HG03571 (cell line): ENCODE data around the gene TRIP13.
"Not testable (repeated sequence)": the region's sequence is repeated elsewhere in the genome, so short reads cannot be mapped to it uniquely, and the experiment has no call there.

Source experiments
- ATAC-seq: cut with Tn5 transposase; IDR thresholded peaks from one replicate; pipeline ENCODE4 v1.9.1; 2021; ENCODE audit not compliant: unreplicated experiment

Gene TRIP13

GRCh38 chr5:889075-889710 is 3.5 kb upstream of the TRIP13 start:
- no peak for ATAC-seq

GRCh38 chr5:891117-891836 is 1.4 kb upstream of the TRIP13 start:
- no peak for ATAC-seq

DNA sequence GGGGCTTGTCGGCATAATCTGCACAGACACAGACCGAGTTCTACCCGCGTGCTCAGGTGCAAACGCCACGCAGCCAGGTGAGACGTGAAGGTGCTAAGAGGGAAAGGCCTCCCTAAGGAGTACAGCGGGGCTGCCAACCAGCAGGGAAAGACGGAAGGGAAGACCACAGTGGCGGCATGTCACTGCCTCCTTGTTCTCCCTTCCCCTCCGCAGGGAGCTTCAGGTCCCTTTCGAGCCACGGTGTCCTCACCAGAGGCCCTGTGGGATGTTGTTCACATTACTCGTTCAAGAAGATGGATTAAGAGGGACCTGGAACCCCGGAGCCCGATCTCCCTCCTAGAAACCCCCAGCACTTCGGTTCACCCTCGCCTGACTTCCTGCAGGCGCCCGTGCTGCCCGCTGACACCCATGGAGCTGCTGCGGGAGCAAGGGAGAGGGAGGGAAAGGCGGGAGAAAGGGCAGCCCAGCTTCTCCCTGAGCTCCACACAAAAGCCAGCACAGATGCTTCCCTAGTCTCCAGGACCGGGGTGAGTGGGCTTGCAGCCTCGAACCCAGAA is 769 bp upstream of the TRIP13 start:
- ATAC-seq, result no peak

GRCh38 chr5:893137-893506 is 438 bp downstream of the TRIP13 start:
- ATAC-seq, result peak; percentile 12

DNA sequence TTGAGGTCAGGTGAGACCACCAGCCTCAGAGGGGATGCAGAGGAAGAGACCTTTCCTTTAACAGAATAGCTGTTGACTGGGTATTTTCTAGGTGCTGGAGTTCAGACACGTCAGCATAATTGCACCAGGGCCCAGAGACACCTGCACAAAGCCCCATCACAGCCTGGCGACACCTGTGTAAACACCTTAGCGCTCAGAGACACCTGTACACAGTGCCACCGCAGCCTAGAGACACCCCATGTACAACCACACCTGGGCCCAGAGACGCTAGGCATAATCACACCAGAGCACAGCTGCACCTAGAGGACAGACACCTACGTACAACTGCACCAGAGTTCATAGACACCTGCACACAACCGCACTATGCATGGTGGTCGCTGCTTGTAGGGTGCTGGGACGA is 1.0 kb downstream of the TRIP13 start:
- no peak for ATAC-seq

DNA sequence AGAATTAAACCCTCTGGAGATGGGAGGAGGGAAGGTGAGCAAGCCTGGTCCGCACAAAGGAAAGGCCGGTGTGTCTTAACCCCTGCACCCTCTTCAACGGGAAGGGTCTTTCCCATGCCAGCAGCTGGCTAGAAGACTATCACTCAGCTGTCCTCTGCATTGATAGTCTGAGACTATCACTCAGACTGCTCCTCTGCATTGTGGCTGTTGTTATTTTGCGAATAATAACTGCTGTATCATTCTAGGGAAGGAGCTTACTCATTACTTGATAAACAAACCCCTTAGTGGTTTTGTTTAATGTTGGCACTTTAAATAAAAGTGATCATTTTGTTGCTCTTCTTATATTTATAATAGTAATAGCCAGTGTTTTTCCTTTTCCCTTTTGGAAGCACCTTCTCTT is 8.1 kb downstream of the TRIP13 start:
- no peak for ATAC-seq

GRCh38 chr5:902129-902916 is 9.6 kb downstream of the TRIP13 start:
- no peak for ATAC-seq

DNA sequence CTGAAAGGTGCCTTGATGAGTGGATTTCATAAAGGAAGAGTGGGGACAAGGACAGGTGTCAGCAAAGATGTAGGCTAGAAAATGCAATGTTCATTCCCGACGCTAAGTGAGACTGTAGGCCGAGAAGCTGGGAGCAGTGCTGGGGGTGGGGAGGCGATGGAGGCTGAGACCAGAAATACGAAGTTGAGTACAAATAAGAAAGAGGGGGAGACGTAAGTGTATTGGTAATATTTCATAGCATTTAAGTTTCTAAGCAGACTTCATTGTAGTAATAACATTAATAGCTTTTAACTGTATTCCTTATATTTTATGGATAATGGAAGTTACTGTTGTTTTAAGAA is 11.0 kb downstream of the TRIP13 start:
- no peak for ATAC-seq

DNA sequence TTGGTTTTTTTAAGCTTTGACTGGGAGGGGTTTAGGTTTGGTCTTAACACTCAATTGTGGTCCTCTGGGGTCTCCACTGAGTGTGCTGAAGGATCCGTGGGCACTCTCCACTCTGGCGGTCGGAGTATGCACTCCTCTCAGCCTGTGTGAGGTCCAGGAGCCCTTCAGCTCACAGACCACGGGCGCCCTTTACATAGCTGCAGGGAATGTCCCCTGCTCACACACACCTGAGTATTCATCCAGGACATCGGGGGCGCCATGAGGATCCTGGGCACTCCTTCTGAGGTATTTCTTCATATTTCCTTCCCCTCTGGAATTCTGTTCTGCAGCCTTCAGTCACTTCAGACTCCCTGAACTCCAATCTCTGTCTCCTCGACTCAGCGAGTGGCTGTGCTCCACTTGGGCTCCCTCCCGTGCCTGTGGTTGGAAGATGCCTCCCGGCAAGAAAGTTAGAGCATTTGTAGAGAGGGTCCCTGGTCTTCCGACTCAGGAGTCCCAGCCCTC is 12.5 kb downstream of the TRIP13 start:
- ATAC-seq, result no peak

DNA sequence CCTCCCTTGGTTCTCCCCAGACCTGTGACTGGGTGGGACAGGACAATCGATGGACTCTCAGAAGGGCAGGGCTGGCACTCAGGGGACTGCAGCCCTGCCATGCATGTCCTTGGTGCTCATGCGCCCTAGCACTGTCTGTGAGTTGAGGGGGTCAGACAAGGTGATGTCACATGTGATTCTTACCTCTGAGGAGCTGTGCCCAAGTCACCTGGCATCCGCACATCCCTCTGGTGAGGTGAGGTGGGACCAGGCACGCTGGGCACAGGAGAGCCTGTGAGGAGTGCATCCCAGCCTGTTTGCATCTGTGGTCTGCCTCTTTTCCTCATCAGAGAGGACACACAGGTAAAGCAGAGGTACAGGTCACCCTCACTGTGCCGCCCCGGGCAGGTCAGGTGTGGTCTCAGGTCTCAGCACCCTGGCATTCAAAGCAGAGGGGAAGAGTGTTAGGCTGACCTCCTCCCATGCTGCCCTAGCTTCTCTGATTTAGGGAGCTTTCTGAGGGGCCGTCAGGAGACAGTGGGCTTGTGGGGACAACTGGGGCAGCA is 14.8 kb downstream of the TRIP13 start:
- no peak for ATAC-seq

GRCh38 chr5:908172-908571 is 15.5 kb downstream of the TRIP13 start:
- no peak for ATAC-seq

DNA sequence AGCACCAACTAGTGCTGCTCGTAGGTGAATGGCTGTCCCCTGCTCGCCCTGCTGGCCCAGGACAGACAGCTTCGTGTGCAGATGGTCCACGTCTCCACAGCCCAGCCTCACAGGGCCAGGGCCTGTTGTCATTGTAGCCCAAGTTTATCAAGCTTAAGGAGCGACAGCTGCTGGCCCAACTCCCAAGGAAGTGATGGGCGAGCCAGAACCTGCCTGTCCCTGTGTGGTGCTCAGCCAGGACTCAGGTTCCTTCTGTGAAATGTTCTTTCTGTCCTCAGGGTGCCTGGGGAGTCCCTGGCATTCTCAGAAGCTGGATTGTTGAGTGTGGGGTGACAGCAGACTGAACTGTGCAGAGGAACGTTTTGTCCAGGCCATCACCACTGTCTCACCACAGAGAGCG is 16.4 kb downstream of the TRIP13 start:
- no peak for ATAC-seq

GRCh38 chr5:909994-910768 is 17.5 kb downstream of the TRIP13 start:
- ATAC-seq, result no peak

DNA sequence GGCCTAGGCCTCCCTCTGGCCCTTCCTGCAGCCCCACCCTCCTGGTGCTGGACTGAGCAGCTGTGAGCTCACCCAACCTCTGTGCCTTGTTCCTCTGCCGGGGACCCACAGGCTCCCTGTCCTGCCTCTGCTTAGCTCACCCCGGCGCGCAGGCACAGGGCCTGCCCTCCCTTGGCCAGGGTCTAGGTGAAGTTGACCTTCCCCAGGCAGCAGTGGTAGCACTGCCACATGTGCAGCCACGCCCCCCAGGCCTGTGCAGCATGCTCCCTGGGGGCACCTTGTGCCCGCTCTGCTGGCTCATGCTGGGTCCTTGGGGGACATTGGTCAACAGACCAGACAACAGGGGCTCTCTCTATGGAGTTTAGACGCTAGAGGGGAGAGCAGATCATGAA is 18.1 kb downstream of the TRIP13 start:
- ATAC-seq, result no peak

- no peak for ATAC-seq
These were observed 18.9 kb downstream of the TRIP13 start for GRCh38 chr5:911601-912000.

GRCh38 chr5:912280-913091 is 19.8 kb downstream of the TRIP13 start:
- no peak for ATAC-seq

DNA sequence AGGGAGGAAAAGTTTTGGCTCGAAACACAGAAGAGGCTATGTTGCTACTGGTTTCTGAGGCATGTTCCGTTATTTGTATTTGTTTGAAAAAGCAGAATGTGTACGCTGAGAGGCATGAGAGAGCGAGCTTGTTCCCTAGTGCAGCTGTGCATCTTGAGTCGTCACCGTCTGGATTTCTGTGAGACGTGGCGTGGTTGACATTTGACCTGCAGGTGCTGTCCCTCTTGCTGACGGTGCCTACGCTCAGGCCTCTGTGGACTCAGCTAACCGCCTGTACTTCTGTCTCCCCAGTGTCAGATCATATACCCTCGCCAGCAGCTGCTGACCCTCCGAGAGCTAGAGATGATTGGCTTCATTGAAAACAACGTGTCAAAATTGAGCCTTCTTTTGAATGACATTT is 21.5 kb downstream of the TRIP13 start:
- ATAC-seq, result no peak

DNA sequence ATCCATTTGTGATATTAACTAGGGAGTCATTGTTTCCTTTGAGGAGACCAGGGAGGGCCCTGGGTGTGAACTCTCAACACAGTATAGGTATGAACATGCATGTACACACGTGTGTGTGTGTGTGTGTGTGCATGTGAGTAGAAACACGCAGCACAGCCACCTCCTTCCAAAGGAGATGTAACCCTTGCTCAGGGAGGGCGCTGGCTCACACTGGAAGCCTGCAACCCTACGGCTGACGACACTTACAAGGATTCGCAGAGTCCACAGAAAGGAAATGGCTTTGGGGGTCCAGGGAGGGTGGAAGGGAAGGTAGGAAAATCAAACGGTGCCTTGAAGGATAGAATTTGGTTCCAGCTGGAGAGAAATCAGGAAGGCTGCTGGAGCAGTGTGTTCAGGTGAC is 21.9 kb downstream of the TRIP13 start:
- ATAC-seq, result no peak

GRCh38 chr5:915346-915745 is 22.7 kb downstream of the TRIP13 start:
- ATAC-seq, result not testable (repeated sequence)

GRCh38 chr5:915946-916345 is 23.3 kb downstream of the TRIP13 start:
- ATAC-seq, result no peak
